IMR-90 (cell line): ENCODE measurements around the gene CDC26. TPM values are rescaled to one million over a fixed set of nuclear protein-coding genes. Genes with fewer than 3 reads are reported as not detected.
A peak's percentile ranks its signal among the peaks of the same experiment; 100 is the strongest.

Experiments used
- ATAC-seq: fragments of 200-7000 bp; cut with Tn5 transposase; 2 replicates; pipeline ENCODE4 v1.9.1; 2020; ENCODE audit warnings: low read depth, mild to moderate bottlenecking, moderate library complexity
- BruUV-seq: library from RNA; stranded (reverse); fragments of 400-500 nt; replicated peaks from 2 replicates; lab custom pipeline; 2021; lab: Mats Ljungman, UMichigan
- CTCF ChIA-PET: fragments of 300-600 bp; formaldehyde crosslinking; extraction: SDS; loops from one replicate; lab custom pipeline; 2021; ENCODE audit warnings: antibody characterized with exemption; lab: Yijun Ruan, JAX
- POLR2A ChIA-PET: fragments of 300-600 bp; sonication (Branson Sonifier 250); formaldehyde crosslinking; loops from one replicate; lab custom pipeline; 2022; ENCODE audit warnings: antibody characterized with exemption; ENCODE audit not compliant: unreplicated experiment; lab: Charles Lee
- DNase-seq: peaks from one replicate; pipeline ENCODE4 v3.0.0; 2013
- H2AFZ ChIP-seq: replicated peaks from 2 replicates; pipeline ENCODE3; 2013; ENCODE audit warnings: low read length, mild to moderate bottlenecking; ENCODE audit not compliant: poor library complexity
- H2AK5ac ChIP-seq: 2 replicates; pipeline ENCODE4 v1.6.1; 2013; ENCODE audit warnings: low read depth, low read length, inconsistent platforms
- H2AK9ac ChIP-seq: replicated peaks from 2 replicates; pipeline ENCODE3; 2013; ENCODE audit warnings: mild to moderate bottlenecking, low read depth, low read length, moderate library complexity; ENCODE audit not compliant: poor library complexity
- H2BK120ac ChIP-seq: 2 replicates; pipeline ENCODE4 v1.6.1; 2013; ENCODE audit warnings: low read depth, low read length, inconsistent platforms
- H2BK15ac ChIP-seq: 3 replicates; pipeline ENCODE4 v1.6.1; 2013; ENCODE audit warnings: low read depth, low read length, inconsistent platforms
- H2BK20ac ChIP-seq: 2 replicates; pipeline ENCODE4 v1.6.1; 2013; ENCODE audit warnings: low read depth, mild to moderate bottlenecking, inconsistent platforms, low read length, moderate library complexity
- H2BK5ac ChIP-seq: 2 replicates; pipeline ENCODE4 v1.6.1; 2013; ENCODE audit warnings: mild to moderate bottlenecking, low read depth, low read length, inconsistent platforms; ENCODE audit not compliant: poor library complexity, severe bottlenecking
- H3K14ac ChIP-seq: replicated peaks from 2 replicates; pipeline ENCODE4 v1.6.1; 2013; ENCODE audit warnings: low read depth, low read length, inconsistent platforms
- H3K18ac ChIP-seq: 2 replicates; pipeline ENCODE4 v1.6.1; 2013; ENCODE audit warnings: low read depth, low read length, control low read depth
- H3K23ac ChIP-seq: 2 replicates; pipeline ENCODE4 v1.6.1; 2013; ENCODE audit warnings: low read depth, low read length, inconsistent platforms
- H3K27ac ChIP-seq: 2 replicates; pipeline ENCODE4 v1.5.1; 2013; ENCODE audit warnings: mild to moderate bottlenecking, control low read depth, low read length; ENCODE audit not compliant: insufficient read depth
- H3K27me3 ChIP-seq: 2 replicates; pipeline ENCODE4 v1.6.1; 2013; ENCODE audit warnings: low read length; ENCODE audit not compliant: control insufficient read depth, insufficient read depth
- H3K36me3 ChIP-seq: 2 replicates; pipeline ENCODE4 v1.6.1; 2013; ENCODE audit warnings: low read length, mixed read lengths; ENCODE audit not compliant: control insufficient read depth, insufficient read depth
- H3K4ac ChIP-seq: 2 replicates; pipeline ENCODE4 v1.6.1; 2013; ENCODE audit warnings: low read depth, low read length, inconsistent platforms
- H3K4me1 ChIP-seq: 2 replicates; pipeline ENCODE4 v1.6.1; 2013; ENCODE audit warnings: low read length, mixed read lengths; ENCODE audit not compliant: control insufficient read depth, insufficient read depth
- H3K4me2 ChIP-seq: 2 replicates; pipeline ENCODE4 v1.6.1; 2013; ENCODE audit warnings: low read depth, mild to moderate bottlenecking, control low read depth, low read length, moderate library complexity
- H3K4me3 ChIP-seq: 2 replicates; pipeline ENCODE4 v1.5.1; 2013; ENCODE audit warnings: low read depth, mild to moderate bottlenecking, control low read depth, low read length, moderate library complexity; ENCODE audit not compliant: insufficient read depth
- H3K56ac ChIP-seq: 2 replicates; pipeline ENCODE4 v1.6.1; 2013; ENCODE audit warnings: low read length, inconsistent platforms; ENCODE audit not compliant: insufficient read depth; ENCODE audit errors: extremely low read depth
- H3K79me1 ChIP-seq, 2 experiments: 2 replicates each; pipeline ENCODE4 v1.6.1; 2013; ENCODE audit warnings: low read length in 2 of 2, inconsistent platforms in 1 of 2, low read depth in 1 of 2
- H3K9ac ChIP-seq: 2 replicates; pipeline ENCODE4 v1.6.1; 2013; ENCODE audit warnings: low read depth, low read length, control low read depth
- H3K9me1 ChIP-seq: 2 replicates; pipeline ENCODE4 v1.6.1; 2013; ENCODE audit warnings: low read length, inconsistent platforms; ENCODE audit not compliant: insufficient read depth
- H3K9me3 ChIP-seq: 2 replicates; pipeline ENCODE4 v1.6.1; 2013; ENCODE audit warnings: low read length; ENCODE audit not compliant: control insufficient read depth, insufficient read depth
- H4K20me1 ChIP-seq: 2 replicates; pipeline ENCODE4 v1.6.1; 2013; ENCODE audit warnings: low read length, inconsistent platforms; ENCODE audit not compliant: insufficient read depth
- H4K5ac ChIP-seq: 2 replicates; pipeline ENCODE4 v1.6.1; 2013; ENCODE audit warnings: mild to moderate bottlenecking, low read depth, low read length, control low read depth
- H4K8ac ChIP-seq, 2 experiments: 2 replicates each; pipeline ENCODE4 v1.6.1; 2013; ENCODE audit warnings: low read depth in 2 of 2, low read length in 2 of 2, control low read depth in 1 of 2, inconsistent platforms in 1 of 2
- H4K91ac ChIP-seq: 2 replicates; pipeline ENCODE4 v1.6.1; 2013; ENCODE audit warnings: low read depth, low read length, inconsistent platforms; ENCODE audit not compliant: insufficient read depth
- CEBPB ChIP-seq: IDR thresholded peaks from 2 replicates; pipeline ENCODE4 v1.6.1; 2012; ENCODE audit warnings: low read depth, low read length, improper control_type of control experiment
- MAFK ChIP-seq: IDR thresholded peaks from 2 replicates; pipeline ENCODE4 v1.6.1; 2012; ENCODE audit warnings: low read depth, low read length, improper control_type of control experiment
- WGBS, 2 experiments: methylation state at CpG; one replicate each; pipeline versions ENCODE4 v1.1.5 to v1.1.7; 2013; ENCODE audit warnings: missing lambda C conversion rate in 2 of 2; ENCODE audit not compliant: insufficient read length in 1 of 2; ENCODE audit errors: extremely low coverage in 2 of 2; 5-methylcytosine and 5-hydroxymethylcytosine counted together
- dilution Hi-C: fragments of 300-500 bp; cut with HindIII; formaldehyde crosslinking; loops from one replicate; pipeline ENCODE4 v1.14.3; 2018; ENCODE audit warnings: low sequenced_read_pairs; ENCODE audit not compliant: unreplicated experiment
- in situ Hi-C: fragments of 300-500 bp; cut with MboI; formaldehyde crosslinking; loops from 3 replicates; pipeline ENCODE4 v1.14.3; 2019; ENCODE audit warnings: low sequenced_read_pairs, inconsistent platforms, mixed read lengths
- intact Hi-C: fragments of 100-400 bp; cut with micrococcal nuclease; formaldehyde crosslinking; loops from 2 replicates; pipeline ENCODE4 v1.10.0; 2022
- polyA plus RNA-seq, 3 experiments: library from polyadenylated mRNA; depleted of rRNA; stranded (reverse); fragments of >200 nt; gene quantifications; 2 replicates each; pipeline ENCODE4 v1.2.3, GENCODE V29; 2012; ENCODE audit warnings: low replicate concordance in 1 of 3
- total RNA-seq: library from RNA; depleted of rRNA; stranded (reverse); fragments of >200 nt; gene quantifications from 2 replicates; pipeline ENCODE4 v1.2.3, GENCODE V29; 2012

The CDC26 gene
- total and polyA plus RNA-seq, 2 of the 4 experiments (the other 2 are of a cell fraction) = 16.5 to 32.7 TPM

DNA sequence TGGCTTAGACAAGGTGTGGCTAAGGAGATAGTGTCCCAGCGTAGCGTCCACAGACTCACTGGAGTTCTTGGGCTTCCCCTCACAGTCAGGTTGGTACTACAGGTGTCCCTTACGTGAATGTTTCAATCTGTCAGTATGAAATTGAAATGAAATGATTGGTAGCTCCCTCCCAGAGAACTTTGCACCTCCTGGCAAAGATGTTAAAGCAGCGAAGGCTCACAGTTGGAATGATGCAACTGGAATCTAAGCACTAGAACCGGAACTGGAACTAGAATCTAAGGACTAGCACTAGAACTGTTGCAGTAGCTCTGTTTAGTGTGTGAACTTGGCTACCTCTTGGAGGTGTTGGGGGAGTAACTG lies 52.9 kb downstream of the CDC26 start:
- H2AK9ac ChIP-seq = peak overlapping the region; percentile 14
- peaks cover 3% of the 10 kb centered on the region; the same call in 1 of the 2 replicates for H3K9me1 ChIP-seq
- peak overlapping the region; percentile 88 for H3K4ac ChIP-seq
- peak overlapping the region; percentile 43 for H2BK120ac ChIP-seq
- dilution Hi-C loops = no loop called here
- peak overlapping the region; percentile 16; the same call in 1 of the 2 replicates for H2AK5ac ChIP-seq
- H3K23ac ChIP-seq = peak overlapping the region; percentile 81
- H3K4me3 ChIP-seq = peak overlapping the region; percentile 86
- POLR2A ChIA-PET = no interaction called here
- H3K79me1 ChIP-seq = peaks cover 36 to 71% of the 10 kb centered on the region in 2 experiments
- H4K20me1 ChIP-seq = peaks cover 4% of the 10 kb centered on the region; the same call in 1 of the 2 replicates
- in situ Hi-C loops = no loop called here
- peak overlapping the region; percentile 61; the same call in 2 of the 3 replicates for H2BK15ac ChIP-seq
- H2AFZ ChIP-seq = no peak overlapping the region
- H3K4me2 ChIP-seq = peak overlapping the region; percentile 99
- H3K56ac ChIP-seq = peak overlapping the region; percentile 20; the same call in 1 of the 2 replicates
- H2BK5ac ChIP-seq = peak overlapping the region; percentile 80
- BruUV-seq = no TSS peak
- peak overlapping the region; percentile 84 for H3K27ac ChIP-seq
- peak overlapping the region; percentile 34 to 70; a peak in 3 of 4 replicates for H4K8ac ChIP-seq
- H3K36me3 ChIP-seq = no peaks in the 10 kb centered on the region
- H3K9ac ChIP-seq = peak overlapping the region; percentile 91
- peaks cover 10% of the 10 kb centered on the region for H3K4me1 ChIP-seq
- H3K9me3 ChIP-seq = no peaks in the 10 kb centered on the region
- intact Hi-C loops = no loop called here
- peak overlapping the region; percentile 31; the same call in 1 of the 2 replicates for H3K18ac ChIP-seq
- peak overlapping the region; percentile 51 for H4K5ac ChIP-seq
- no peaks in the 10 kb centered on the region for H3K27me3 ChIP-seq
- WGBS, 2 experiments = no CpG with 5 or more reads among the region's 5 CpGs
- no peak overlapping the region; the same call in 1 of the 2 replicates for H2BK20ac ChIP-seq
- CTCF ChIA-PET = interaction anchor here (0.7 kb wide), 1 partner anchor 55 kb away, joined by 4 read pairs; no protein-coding TSS in a partner anchor
- ATAC-seq = no peak
- H3K14ac ChIP-seq = peak overlapping the region; percentile 92
- DNase-seq = peak; percentile 22
- TF ChIP-seq MAFK (no peak), CEBPB (peak; percentile 54)
- H4K91ac ChIP-seq = peak overlapping the region; percentile 51
